WTC11 (cell line): ENCODE measurements around the gene COG5. TPM values are rescaled to one million over a fixed set of nuclear protein-coding genes. Genes with fewer than 3 reads are reported as not detected.

Experiments
- ATAC-seq: fragments of 200-7000 bp; cut with Tn5 transposase; 2 replicates; pipeline ENCODE4 v1.10.0; 2021; ENCODE audit warnings: mild to moderate bottlenecking, moderate library complexity
- CTCF ChIA-PET: fragments of 300-600 bp; sonication (Branson Sonifier 250); formaldehyde crosslinking; loops from one replicate; lab custom pipeline; 2021; ENCODE audit warnings: antibody characterized with exemption; lab: Charles Lee
- POLR2A ChIA-PET: fragments of 350-600 bp; sonication (Branson Sonifier 250); formaldehyde crosslinking; loops from one replicate; lab custom pipeline; 2021; ENCODE audit warnings: antibody characterized with exemption; lab: Charles Lee
- DNase-seq: peaks from one replicate; pipeline ENCODE4 v3.0.0; 2021; ENCODE audit warnings: low spot score
- H3K27ac Mint-ChIP-seq: 2 replicates; pipeline ENCODE4 v1.8.0; 2021; ENCODE audit warnings: mixed read lengths
- H3K27me3 Mint-ChIP-seq: 2 replicates; pipeline ENCODE4 v1.8.0; 2021; ENCODE audit warnings: low read depth, mild to moderate bottlenecking, moderate library complexity, mixed read lengths
- H3K36me3 Mint-ChIP-seq: 2 replicates; pipeline ENCODE4 v1.8.0; 2021; ENCODE audit warnings: mixed read lengths
- H3K4me1 Mint-ChIP-seq: 2 replicates; pipeline ENCODE4 v1.8.0; 2022; ENCODE audit warnings: mixed read lengths
- H3K4me3 Mint-ChIP-seq: 2 replicates; pipeline ENCODE4 v1.8.0; 2021; ENCODE audit warnings: mild to moderate bottlenecking, moderate library complexity, mixed read lengths
- H3K9me3 Mint-ChIP-seq: 2 replicates; pipeline ENCODE4 v1.8.0; 2021; ENCODE audit warnings: mixed read lengths
- CREM ChIP-seq: sonication (generic); formaldehyde crosslinking; IDR thresholded peaks from 2 replicates; pipeline ENCODE4 v1.8.1; 2022; ENCODE audit warnings: mild to moderate bottlenecking, missing genetic modification reagents, moderate library complexity
- GRHL2 ChIP-seq: fragments of 250-450 bp; sonication (Bioruptor Pico); IDR thresholded peaks from 2 replicates; pipeline ENCODE4 v1.8.0; 2022; ENCODE audit warnings: mild to moderate bottlenecking, moderate library complexity; ENCODE audit not compliant: insufficient replicate concordance, severe bottlenecking
- HMGA2 ChIP-seq: fragments of 250-450 bp; sonication (Bioruptor Pico); IDR thresholded peaks from 2 replicates; pipeline ENCODE4 v1.4.0; 2021; ENCODE audit warnings: mild to moderate bottlenecking, moderate library complexity
- NR2C2 ChIP-seq: sonication (generic); formaldehyde crosslinking; IDR thresholded peaks from 2 replicates; pipeline ENCODE4 v1.8.0; 2022; ENCODE audit warnings: mild to moderate bottlenecking, missing genetic modification reagents
- ZNF317 ChIP-seq: sonication (generic); formaldehyde crosslinking; IDR thresholded peaks from 2 replicates; pipeline ENCODE4 v1.8.1; 2023; ENCODE audit warnings: low read depth, mild to moderate bottlenecking, moderate library complexity, missing genetic modification reagents, borderline replicate concordance
- ZNF396 ChIP-seq: fragments of 250-450 bp; sonication (Bioruptor Pico); IDR thresholded peaks from 2 replicates; pipeline ENCODE4 v1.8.0; 2021; ENCODE audit warnings: mild to moderate bottlenecking, moderate library complexity, borderline replicate concordance
- ZNF423 ChIP-seq: fragments of 250-450 bp; sonication (Bioruptor Pico); IDR thresholded peaks from 2 replicates; pipeline ENCODE4 v2.1.2; 2022; ENCODE audit warnings: mild to moderate bottlenecking, moderate library complexity
- total RNA-seq: library from RNA; stranded (reverse); gene quantifications from 3 replicates; pipeline ENCODE4 v1.2.3, GENCODE V29; 2021
- TF ChIP-seq, protein P1 (sequence below): sonication (generic); formaldehyde crosslinking; IDR thresholded peaks from 2 replicates; pipeline ENCODE4 v1.8.0; 2022; ENCODE audit warnings: mild to moderate bottlenecking, missing genetic modification reagents
- TF ChIP-seq, protein P2 (sequence below): fragments of 250-450 bp; sonication (Bioruptor Pico); IDR thresholded peaks from 2 replicates; pipeline ENCODE4 v1.9.0; 2021; ENCODE audit warnings: mild to moderate bottlenecking
- TF ChIP-seq, protein P3 (sequence below): fragments of 200-600 bp; IDR thresholded peaks from 2 replicates; pipeline ENCODE4 v1.8.0; 2022; ENCODE audit warnings: antibody characterized with exemption
- TF ChIP-seq, protein P4 (sequence below): fragments of 250-450 bp; sonication (Bioruptor Pico); IDR thresholded peaks from 2 replicates; pipeline ENCODE4 v1.9.0; 2021; ENCODE audit warnings: mild to moderate bottlenecking, borderline replicate concordance
- TF ChIP-seq, protein P5 (sequence below): fragments of 250-450 bp; sonication (Bioruptor Pico); conservative IDR thresholded peaks from 2 replicates; pipeline ENCODE4 v1.9.0; 2021; ENCODE audit warnings: mild to moderate bottlenecking
- TF ChIP-seq, protein P6 (sequence below): sonication (generic); formaldehyde crosslinking; IDR thresholded peaks from 2 replicates; pipeline ENCODE4 v1.8.1; 2022; ENCODE audit warnings: mild to moderate bottlenecking, moderate library complexity, missing genetic modification reagents
- TF ChIP-seq, protein P7 (sequence below): sonication (generic); formaldehyde crosslinking; IDR thresholded peaks from 2 replicates; pipeline ENCODE4 v1.8.0; 2023; ENCODE audit warnings: missing genetic modification reagents
- TF ChIP-seq, protein P8 (sequence below): fragments of 250-450 bp; sonication (Bioruptor Pico); IDR thresholded peaks from 2 replicates; pipeline ENCODE4 v1.8.0; 2021; ENCODE audit warnings: mild to moderate bottlenecking

Gene COG5
- total RNA-seq, 1 experiment from 2014 or later = 23.8 TPM

DNA sequence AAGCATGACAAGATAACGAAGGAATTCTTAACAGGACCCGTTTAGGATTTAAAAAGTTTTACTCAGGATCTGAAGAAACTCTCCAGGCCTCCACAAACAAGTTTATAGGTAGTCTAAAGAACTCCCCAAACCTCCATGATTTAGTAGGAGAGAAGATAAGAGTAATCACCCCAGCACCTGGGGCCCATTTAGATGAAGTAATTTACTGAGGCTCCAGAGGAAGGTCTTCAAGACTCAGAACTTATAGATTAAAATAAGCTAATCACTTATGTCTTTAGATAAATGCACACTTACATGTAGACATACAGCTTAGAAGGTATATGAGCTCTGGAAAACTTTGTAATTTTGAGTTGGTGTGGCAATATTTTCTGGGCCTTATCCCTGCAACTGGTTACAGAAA is 271.1 kb downstream of the COG5 start:
- POLR2A ChIA-PET = no interaction called here

DNA sequence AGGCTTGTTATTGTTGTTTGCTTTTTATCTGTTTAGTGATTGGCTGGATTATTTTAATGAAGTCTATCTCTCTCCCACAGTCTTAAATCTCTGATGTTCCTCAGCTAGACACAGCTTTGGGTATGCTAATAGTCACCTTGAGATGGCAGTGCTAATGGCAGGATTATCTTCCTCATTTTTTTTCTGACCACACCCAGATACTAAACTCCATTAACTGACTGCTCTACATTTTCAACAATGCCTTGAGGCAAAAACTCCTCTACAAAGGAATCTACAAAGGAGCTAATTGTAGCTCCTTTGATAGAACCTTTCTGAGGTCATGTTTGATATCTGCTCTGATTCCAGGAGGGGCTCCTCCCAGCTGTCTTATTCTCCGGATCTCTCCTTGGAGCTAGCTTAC is 272.3 kb downstream of the COG5 start:
- CTCF ChIA-PET = no interaction called here
- no peak for DNase-seq
- TF ChIP-seq NR2C2 (CRISPR knock-in tag) (no peak), HMGA2 (CRISPR knock-in tag) (no peak), CREM (CRISPR knock-in tag) (no peak), ZNF317 (CRISPR knock-in tag) (no peak)
- TF ChIP-seq, protein P1, sequence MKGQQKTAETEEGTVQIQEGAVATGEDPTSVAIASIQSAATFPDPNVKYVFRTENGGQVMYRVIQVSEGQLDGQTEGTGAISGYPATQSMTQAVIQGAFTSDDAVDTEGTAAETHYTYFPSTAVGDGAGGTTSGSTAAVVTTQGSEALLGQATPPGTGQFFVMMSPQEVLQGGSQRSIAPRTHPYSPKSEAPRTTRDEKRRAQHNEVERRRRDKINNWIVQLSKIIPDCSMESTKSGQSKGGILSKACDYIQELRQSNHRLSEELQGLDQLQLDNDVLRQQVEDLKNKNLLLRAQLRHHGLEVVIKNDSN (CRISPR knock-in tag) = no peak
- TF ChIP-seq, protein P2, sequence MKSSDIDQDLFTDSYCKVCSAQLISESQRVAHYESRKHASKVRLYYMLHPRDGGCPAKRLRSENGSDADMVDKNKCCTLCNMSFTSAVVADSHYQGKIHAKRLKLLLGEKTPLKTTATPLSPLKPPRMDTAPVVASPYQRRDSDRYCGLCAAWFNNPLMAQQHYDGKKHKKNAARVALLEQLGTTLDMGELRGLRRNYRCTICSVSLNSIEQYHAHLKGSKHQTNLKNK (CRISPR knock-in tag) = no peak
- TF ChIP-seq, protein P3, sequence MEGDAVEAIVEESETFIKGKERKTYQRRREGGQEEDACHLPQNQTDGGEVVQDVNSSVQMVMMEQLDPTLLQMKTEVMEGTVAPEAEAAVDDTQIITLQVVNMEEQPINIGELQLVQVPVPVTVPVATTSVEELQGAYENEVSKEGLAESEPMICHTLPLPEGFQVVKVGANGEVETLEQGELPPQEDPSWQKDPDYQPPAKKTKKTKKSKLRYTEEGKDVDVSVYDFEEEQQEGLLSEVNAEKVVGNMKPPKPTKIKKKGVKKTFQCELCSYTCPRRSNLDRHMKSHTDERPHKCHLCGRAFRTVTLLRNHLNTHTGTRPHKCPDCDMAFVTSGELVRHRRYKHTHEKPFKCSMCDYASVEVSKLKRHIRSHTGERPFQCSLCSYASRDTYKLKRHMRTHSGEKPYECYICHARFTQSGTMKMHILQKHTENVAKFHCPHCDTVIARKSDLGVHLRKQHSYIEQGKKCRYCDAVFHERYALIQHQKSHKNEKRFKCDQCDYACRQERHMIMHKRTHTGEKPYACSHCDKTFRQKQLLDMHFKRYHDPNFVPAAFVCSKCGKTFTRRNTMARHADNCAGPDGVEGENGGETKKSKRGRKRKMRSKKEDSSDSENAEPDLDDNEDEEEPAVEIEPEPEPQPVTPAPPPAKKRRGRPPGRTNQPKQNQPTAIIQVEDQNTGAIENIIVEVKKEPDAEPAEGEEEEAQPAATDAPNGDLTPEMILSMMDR = no peak
- TF ChIP-seq, protein P4, sequence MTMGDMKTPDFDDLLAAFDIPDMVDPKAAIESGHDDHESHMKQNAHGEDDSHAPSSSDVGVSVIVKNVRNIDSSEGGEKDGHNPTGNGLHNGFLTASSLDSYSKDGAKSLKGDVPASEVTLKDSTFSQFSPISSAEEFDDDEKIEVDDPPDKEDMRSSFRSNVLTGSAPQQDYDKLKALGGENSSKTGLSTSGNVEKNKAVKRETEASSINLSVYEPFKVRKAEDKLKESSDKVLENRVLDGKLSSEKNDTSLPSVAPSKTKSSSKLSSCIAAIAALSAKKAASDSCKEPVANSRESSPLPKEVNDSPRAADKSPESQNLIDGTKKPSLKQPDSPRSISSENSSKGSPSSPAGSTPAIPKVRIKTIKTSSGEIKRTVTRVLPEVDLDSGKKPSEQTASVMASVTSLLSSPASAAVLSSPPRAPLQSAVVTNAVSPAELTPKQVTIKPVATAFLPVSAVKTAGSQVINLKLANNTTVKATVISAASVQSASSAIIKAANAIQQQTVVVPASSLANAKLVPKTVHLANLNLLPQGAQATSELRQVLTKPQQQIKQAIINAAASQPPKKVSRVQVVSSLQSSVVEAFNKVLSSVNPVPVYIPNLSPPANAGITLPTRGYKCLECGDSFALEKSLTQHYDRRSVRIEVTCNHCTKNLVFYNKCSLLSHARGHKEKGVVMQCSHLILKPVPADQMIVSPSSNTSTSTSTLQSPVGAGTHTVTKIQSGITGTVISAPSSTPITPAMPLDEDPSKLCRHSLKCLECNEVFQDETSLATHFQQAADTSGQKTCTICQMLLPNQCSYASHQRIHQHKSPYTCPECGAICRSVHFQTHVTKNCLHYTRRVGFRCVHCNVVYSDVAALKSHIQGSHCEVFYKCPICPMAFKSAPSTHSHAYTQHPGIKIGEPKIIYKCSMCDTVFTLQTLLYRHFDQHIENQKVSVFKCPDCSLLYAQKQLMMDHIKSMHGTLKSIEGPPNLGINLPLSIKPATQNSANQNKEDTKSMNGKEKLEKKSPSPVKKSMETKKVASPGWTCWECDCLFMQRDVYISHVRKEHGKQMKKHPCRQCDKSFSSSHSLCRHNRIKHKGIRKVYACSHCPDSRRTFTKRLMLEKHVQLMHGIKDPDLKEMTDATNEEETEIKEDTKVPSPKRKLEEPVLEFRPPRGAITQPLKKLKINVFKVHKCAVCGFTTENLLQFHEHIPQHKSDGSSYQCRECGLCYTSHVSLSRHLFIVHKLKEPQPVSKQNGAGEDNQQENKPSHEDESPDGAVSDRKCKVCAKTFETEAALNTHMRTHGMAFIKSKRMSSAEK = no peak
- TF ChIP-seq, protein P5, sequence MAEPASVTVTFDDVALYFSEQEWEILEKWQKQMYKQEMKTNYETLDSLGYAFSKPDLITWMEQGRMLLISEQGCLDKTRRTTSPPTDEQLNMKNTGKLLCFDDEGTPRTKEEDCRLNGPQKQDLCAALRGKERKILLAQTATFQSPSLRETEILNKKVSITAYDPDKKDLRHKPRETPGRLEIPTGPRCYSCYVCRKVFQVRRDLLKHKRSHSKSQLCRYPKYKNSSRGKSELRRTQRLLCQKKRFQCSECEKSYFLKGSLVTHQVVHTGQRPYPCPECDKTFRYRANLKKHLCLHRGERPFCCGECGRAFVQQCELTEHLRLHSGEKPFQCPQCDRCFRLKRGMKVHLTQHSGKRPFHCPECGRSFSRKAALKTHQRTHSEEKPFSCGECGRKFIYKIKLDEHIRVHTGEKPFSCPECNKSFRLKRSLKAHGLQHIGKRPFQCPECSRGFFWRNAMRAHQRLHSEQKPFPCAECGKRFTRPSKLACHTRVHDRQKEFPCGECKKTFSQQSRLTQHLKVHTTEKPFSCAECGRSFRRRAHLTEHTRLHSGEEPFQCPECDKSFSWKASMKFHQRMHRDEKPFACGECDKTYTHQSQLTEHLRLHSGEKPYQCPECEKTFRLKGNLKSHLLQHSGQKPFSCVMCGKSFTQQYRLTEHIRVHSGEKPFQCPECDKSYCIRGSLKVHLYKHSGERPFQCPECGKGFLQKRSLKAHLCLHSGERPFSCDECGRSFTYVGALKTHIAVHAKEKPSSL (CRISPR knock-in tag) = no peak
- TF ChIP-seq, protein P6, sequence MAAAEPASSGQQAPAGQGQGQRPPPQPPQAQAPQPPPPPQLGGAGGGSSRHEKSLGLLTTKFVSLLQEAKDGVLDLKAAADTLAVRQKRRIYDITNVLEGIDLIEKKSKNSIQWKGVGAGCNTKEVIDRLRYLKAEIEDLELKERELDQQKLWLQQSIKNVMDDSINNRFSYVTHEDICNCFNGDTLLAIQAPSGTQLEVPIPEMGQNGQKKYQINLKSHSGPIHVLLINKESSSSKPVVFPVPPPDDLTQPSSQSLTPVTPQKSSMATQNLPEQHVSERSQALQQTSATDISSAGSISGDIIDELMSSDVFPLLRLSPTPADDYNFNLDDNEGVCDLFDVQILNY (CRISPR knock-in tag) = no peak
- TF ChIP-seq, protein P7, sequence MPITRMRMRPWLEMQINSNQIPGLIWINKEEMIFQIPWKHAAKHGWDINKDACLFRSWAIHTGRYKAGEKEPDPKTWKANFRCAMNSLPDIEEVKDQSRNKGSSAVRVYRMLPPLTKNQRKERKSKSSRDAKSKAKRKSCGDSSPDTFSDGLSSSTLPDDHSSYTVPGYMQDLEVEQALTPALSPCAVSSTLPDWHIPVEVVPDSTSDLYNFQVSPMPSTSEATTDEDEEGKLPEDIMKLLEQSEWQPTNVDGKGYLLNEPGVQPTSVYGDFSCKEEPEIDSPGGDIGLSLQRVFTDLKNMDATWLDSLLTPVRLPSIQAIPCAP (CRISPR knock-in tag) = no peak
- TF ChIP-seq, all 79 proteins: peak for 0
- no peak overlapping the region for H3K4me3 Mint-ChIP-seq
- POLR2A ChIA-PET = no interaction called here
- H3K9me3 Mint-ChIP-seq = peaks cover 10% of the 10 kb centered on the region
- H3K27ac Mint-ChIP-seq = no peak overlapping the region
- H3K36me3 Mint-ChIP-seq = peaks cover 18% of the 10 kb centered on the region
- no peak for ATAC-seq
- H3K27me3 Mint-ChIP-seq = no peaks in the 10 kb centered on the region
- H3K4me1 Mint-ChIP-seq = peaks cover 5% of the 10 kb centered on the region; the same call in 1 of the 2 replicates

More for the DNA sequence above, 271.1 kb downstream of the COG5 start:
- H3K36me3 Mint-ChIP-seq = peaks cover 18% of the 10 kb centered on the region
- no peak overlapping the region for H3K4me3 Mint-ChIP-seq
- H3K27ac Mint-ChIP-seq = no peak overlapping the region
- DNase-seq (no peak), ATAC-seq (no peak)
- H3K9me3 Mint-ChIP-seq = peaks cover 10% of the 10 kb centered on the region
- H3K27me3 Mint-ChIP-seq = no peaks in the 10 kb centered on the region
- CTCF ChIA-PET = no interaction called here
- peaks cover 5% of the 10 kb centered on the region; the same call in 1 of the 2 replicates for H3K4me1 Mint-ChIP-seq
- TF ChIP-seq GRHL2 (CRISPR knock-in tag) (no peak), ZNF396 (CRISPR knock-in tag) (no peak), ZNF423 (CRISPR knock-in tag) (no peak)
- TF ChIP-seq, protein P8, sequence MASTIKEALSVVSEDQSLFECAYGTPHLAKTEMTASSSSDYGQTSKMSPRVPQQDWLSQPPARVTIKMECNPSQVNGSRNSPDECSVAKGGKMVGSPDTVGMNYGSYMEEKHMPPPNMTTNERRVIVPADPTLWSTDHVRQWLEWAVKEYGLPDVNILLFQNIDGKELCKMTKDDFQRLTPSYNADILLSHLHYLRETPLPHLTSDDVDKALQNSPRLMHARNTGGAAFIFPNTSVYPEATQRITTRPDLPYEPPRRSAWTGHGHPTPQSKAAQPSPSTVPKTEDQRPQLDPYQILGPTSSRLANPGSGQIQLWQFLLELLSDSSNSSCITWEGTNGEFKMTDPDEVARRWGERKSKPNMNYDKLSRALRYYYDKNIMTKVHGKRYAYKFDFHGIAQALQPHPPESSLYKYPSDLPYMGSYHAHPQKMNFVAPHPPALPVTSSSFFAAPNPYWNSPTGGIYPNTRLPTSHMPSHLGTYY (CRISPR knock-in tag) = no peak
- TF ChIP-seq, all 79 proteins: peak for 0
